Loucy (cell line): ENCODE data around the gene AP1B1.

Source experiments
- H2AFZ ChIP-seq: fragments of 200-600 bp; sonication (generic); 2 replicates; pipeline ENCODE4 v1.6.0; 2016; ENCODE audit warnings: antibody characterized with exemption, mild to moderate bottlenecking, low read length, moderate library complexity
- H3F3A ChIP-seq: fragments of 200-600 bp; 2 replicates; pipeline ENCODE4 v1.6.0; 2016; ENCODE audit warnings: antibody characterized with exemption, low read depth, mild to moderate bottlenecking
- H3K27me3 ChIP-seq: fragments of 200-600 bp; sonication (generic); 2 replicates; pipeline ENCODE4 v1.6.1; 2014; ENCODE audit warnings: low read length, mild to moderate bottlenecking; ENCODE audit not compliant: insufficient read depth, poor library complexity, severe bottlenecking
- H3K36me3 ChIP-seq: fragments of 200-600 bp; sonication (generic); 2 replicates; pipeline ENCODE4 v1.6.1; 2016; ENCODE audit warnings: low read length; ENCODE audit not compliant: insufficient read depth
- H3K4me1 ChIP-seq: fragments of 200-600 bp; sonication (generic); 2 replicates; pipeline ENCODE4 v1.5.1; 2014; ENCODE audit warnings: low read length, mild to moderate bottlenecking; ENCODE audit not compliant: insufficient read depth, poor library complexity, severe bottlenecking
- H3K4me2 ChIP-seq: fragments of 200-600 bp; sonication (generic); 2 replicates; pipeline ENCODE4 v1.6.0; 2014; ENCODE audit warnings: antibody characterized with exemption, low read length, low read depth, mild to moderate bottlenecking; ENCODE audit not compliant: poor library complexity, severe bottlenecking
- H3K4me3 ChIP-seq: fragments of 200-600 bp; sonication (generic); 2 replicates; pipeline ENCODE4 v1.5.1; 2014; ENCODE audit warnings: low read length, mild to moderate bottlenecking, mixed read lengths; ENCODE audit not compliant: poor library complexity, severe bottlenecking
- H3K79me2 ChIP-seq: fragments of 200-600 bp; sonication (generic); 2 replicates; pipeline ENCODE4 v1.6.1; 2014; ENCODE audit warnings: low read length; ENCODE audit not compliant: insufficient read depth
- H3K9ac ChIP-seq: fragments of 200-600 bp; sonication (generic); 2 replicates; pipeline ENCODE4 v1.6.0; 2014; ENCODE audit warnings: mild to moderate bottlenecking, low read depth, low read length, moderate library complexity; ENCODE audit not compliant: poor library complexity, severe bottlenecking
- H3K9me2 ChIP-seq: fragments of 200-600 bp; sonication (generic); replicated peaks from 2 replicates; pipeline ENCODE4 v1.6.1; 2016; ENCODE audit warnings: low read depth, low read length, mixed read lengths
- H3K9me3 ChIP-seq: fragments of 200-600 bp; sonication (generic); 2 replicates; pipeline ENCODE4 v1.6.1; 2014; ENCODE audit warnings: mild to moderate bottlenecking, antibody characterized with exemption, low read length, low read depth; ENCODE audit not compliant: insufficient read depth
- H4K20me1 ChIP-seq: fragments of 200-600 bp; sonication (generic); 2 replicates; pipeline ENCODE4 v1.6.0; 2014; ENCODE audit warnings: antibody characterized with exemption, low read length, mild to moderate bottlenecking; ENCODE audit not compliant: insufficient read depth, poor library complexity, severe bottlenecking
- EZH2phosphoT487 ChIP-seq: fragments of 200-600 bp; IDR thresholded peaks from 2 replicates; pipeline ENCODE4 v1.6.1; 2018; ENCODE audit warnings: antibody characterized with exemption, mild to moderate bottlenecking, moderate library complexity, borderline replicate concordance
- TF ChIP-seq, protein P1 (sequence below): fragments of 200-600 bp; sonication (generic); conservative IDR thresholded peaks from 2 replicates; pipeline ENCODE4 v1.5.1; 2014; ENCODE audit warnings: mild to moderate bottlenecking, antibody characterized with exemption, low read length

Gene AP1B1

DNA sequence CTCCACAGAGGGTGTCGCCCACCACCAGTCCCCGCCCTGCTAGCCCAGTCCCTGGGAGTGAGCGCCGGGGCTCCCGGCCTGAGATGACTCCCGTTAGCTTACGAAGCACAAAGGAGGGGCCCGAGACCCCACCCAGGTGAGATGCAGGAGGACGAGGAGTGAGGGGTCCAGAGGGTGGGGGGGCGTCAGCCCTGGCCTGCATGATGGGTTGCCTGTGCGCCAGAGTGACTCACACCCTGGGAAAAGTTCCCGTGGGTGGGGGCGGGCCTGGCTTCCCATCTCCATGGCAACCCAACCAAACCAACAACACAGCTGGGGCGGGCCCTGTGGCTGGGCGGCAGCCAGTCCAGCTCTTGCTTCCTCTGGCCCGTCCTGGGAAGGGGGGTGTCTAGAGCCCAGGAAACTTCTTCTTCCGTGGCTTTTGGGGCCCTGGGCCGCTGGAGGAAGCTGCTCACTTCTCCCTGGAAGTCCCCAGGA, 77.5 kb downstream of the AP1B1 start:
- peaks cover 29% of the 10 kb centered on the region for H3K4me1 ChIP-seq
- no peak overlapping the region for H3K4me3 ChIP-seq
- no peaks in the 10 kb centered on the region for H3K9me2 ChIP-seq
- H3K4me2 ChIP-seq = no peak overlapping the region
- no peaks in the 10 kb centered on the region for H3K27me3 ChIP-seq
- H3K9ac ChIP-seq = no peak overlapping the region
- no peaks in the 10 kb centered on the region for H3K9me3 ChIP-seq
- H3K36me3 ChIP-seq = no peaks in the 10 kb centered on the region
- H4K20me1 ChIP-seq = no peaks in the 10 kb centered on the region
- H3K79me2 ChIP-seq = no peaks in the 10 kb centered on the region
- H3F3A ChIP-seq = no peaks in the 10 kb centered on the region; the same call in 1 of the 2 replicates
- no peak for TF ChIP-seq EZH2phosphoT487
- H2AFZ ChIP-seq = no peak overlapping the region

DNA sequence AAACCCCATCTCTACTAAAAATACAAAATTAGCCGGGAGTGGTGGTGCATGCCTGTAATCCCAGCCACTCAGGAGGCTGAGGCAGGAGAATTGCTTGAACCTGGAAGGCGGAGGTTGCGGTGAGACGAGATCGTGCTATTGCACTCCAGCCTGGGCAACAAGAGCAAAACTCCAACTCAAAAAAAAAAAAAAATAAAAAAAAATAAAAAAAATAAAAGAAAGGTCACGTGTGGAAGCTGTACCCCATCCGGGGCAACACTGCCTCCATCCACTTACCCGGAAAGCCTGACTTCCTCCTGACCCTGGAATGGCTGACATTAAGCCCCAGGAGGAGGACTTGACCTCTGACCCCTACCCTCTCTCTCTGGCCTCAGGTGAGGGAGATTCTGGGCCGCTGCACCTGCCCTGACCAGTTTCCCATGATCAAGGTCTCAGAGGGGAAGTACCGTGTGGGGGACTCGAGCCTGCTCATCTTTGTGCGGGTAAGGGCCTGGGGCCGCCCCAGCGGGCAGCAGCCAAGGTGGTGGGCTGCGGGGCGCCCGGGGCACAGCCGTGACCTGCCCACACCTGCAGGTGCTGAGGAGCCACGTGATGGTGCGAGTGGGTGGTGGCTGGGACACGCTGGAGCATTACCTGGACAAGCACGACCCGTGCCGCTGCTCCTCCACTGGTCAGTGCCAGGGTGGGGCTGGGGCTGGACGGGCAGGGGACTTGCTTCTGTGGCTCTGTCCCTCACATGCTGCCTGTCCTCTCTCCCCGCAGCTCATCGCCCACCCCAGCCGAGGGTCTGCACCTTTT, 78.1 kb downstream of the AP1B1 start:
- H3K4me3 ChIP-seq = no peak overlapping the region
- H2AFZ ChIP-seq = no peak overlapping the region
- no peak overlapping the region for H3K4me2 ChIP-seq
- H3K36me3 ChIP-seq = no peaks in the 10 kb centered on the region
- TF ChIP-seq, protein P1, sequence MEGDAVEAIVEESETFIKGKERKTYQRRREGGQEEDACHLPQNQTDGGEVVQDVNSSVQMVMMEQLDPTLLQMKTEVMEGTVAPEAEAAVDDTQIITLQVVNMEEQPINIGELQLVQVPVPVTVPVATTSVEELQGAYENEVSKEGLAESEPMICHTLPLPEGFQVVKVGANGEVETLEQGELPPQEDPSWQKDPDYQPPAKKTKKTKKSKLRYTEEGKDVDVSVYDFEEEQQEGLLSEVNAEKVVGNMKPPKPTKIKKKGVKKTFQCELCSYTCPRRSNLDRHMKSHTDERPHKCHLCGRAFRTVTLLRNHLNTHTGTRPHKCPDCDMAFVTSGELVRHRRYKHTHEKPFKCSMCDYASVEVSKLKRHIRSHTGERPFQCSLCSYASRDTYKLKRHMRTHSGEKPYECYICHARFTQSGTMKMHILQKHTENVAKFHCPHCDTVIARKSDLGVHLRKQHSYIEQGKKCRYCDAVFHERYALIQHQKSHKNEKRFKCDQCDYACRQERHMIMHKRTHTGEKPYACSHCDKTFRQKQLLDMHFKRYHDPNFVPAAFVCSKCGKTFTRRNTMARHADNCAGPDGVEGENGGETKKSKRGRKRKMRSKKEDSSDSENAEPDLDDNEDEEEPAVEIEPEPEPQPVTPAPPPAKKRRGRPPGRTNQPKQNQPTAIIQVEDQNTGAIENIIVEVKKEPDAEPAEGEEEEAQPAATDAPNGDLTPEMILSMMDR = no peak
- no peak for TF ChIP-seq EZH2phosphoT487
- H3K9ac ChIP-seq = no peak overlapping the region
- no peaks in the 10 kb centered on the region; the same call in 1 of the 2 replicates for H3F3A ChIP-seq
- H4K20me1 ChIP-seq = no peaks in the 10 kb centered on the region
- H3K79me2 ChIP-seq = no peaks in the 10 kb centered on the region
- H3K27me3 ChIP-seq = no peaks in the 10 kb centered on the region
- H3K9me3 ChIP-seq = no peaks in the 10 kb centered on the region
- no peaks in the 10 kb centered on the region for H3K9me2 ChIP-seq
- peaks cover 31% of the 10 kb centered on the region for H3K4me1 ChIP-seq

DNA sequence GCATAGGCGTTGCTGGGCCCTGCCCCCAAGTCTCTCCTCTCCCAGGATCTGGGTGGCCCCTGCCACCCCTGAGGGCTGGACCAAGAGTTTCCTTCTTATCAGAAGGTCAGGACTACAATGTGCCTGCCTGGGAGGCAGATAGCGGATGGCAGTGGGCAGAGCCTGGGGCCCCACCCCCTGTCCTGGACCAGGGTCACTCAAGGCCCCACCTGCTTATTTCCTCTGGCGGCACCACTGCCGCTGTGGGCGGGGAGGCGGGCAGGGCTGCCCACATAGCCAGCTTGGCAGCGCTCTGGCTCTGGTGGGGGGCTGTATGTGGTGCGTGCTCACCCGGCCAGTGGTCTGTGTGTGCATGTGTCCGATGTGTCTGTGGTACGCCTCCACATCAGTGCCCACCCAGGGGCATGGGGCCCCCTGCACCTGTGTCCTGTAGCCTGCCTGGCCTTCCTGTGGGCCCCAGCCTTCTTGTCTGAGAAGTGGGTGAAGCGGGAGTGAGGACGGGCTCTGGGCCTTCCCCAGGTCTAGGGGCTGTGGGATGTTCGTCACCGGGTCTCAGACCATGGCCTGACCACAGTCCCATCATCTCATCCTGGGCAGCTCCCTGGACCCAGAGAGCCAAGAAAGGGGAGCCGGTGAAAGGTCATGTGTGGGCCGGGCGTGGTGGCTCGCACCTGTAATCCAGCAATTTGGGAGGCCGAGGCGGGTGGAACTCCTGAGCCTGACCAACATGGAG, 78.9 kb downstream of the AP1B1 start:
- Histone ChIP-seq H3K4me2 (peak overlapping the region; percentile 91), H3K4me1 (peaks cover 31% of the 10 kb centered on the region)

More for the DNA sequence above, 78.9 kb downstream of the AP1B1 start:
- Histone ChIP-seq H3K9ac (peak overlapping the region; percentile 75), H3K36me3 (no peaks in the 10 kb centered on the region), H3K4me3 (peak overlapping the region; percentile 90), H3K9me3 (no peaks in the 10 kb centered on the region), H2AFZ (peak overlapping the region; percentile 67; the same call in 1 of the 2 replicates), H3F3A (no peaks in the 10 kb centered on the region; the same call in 1 of the 2 replicates), H3K27me3 (no peaks in the 10 kb centered on the region), H3K9me2 (no peaks in the 10 kb centered on the region), H3K79me2 (no peaks in the 10 kb centered on the region), H4K20me1 (no peaks in the 10 kb centered on the region)
- no peak for TF ChIP-seq EZH2phosphoT487
- TF ChIP-seq, protein P1 = no peak
